Measurements from ENCODE around the gene KRTAP4-3.
"Not testable (repeated sequence)": the region's sequence is repeated elsewhere in the genome, so short reads cannot be mapped to it uniquely, and the experiment has no call there.

The KRTAP4-3 gene

GRCh38 chr17:41178843-41179616 is 11.0 kb upstream of the KRTAP4-3 start:
- Histone ChIP-seq H3K9ac (ENCODE audit: low read depth, low read length) (no peak overlapping the region), H3K4me3 (ENCODE audit: low read depth, low read length) (no peak overlapping the region), H3K4me1 (ENCODE audit: control insufficient read depth, insufficient read depth, low read length) (no peaks in the 10 kb centered on the region), H3K27me3 (ENCODE audit: control insufficient read depth, insufficient read depth, low read length) (no peaks in the 10 kb centered on the region), H3K9me3 (ENCODE audit: control insufficient read depth, insufficient read depth, low read length) (no peaks in the 10 kb centered on the region), H3K36me3 (ENCODE audit: control insufficient read depth, insufficient read depth, low read length) (no peaks in the 10 kb centered on the region)

- Histone ChIP-seq H3K27me3 (ENCODE audit: control insufficient read depth, insufficient read depth, low read length) (no peaks in the 10 kb centered on the region), H3K4me1 (ENCODE audit: control insufficient read depth, insufficient read depth, low read length) (no peaks in the 10 kb centered on the region), H3K4me3 (ENCODE audit: low read depth, low read length) (no peak overlapping the region), H3K9me3 (ENCODE audit: control insufficient read depth, insufficient read depth, low read length) (no peaks in the 10 kb centered on the region), H3K9ac (ENCODE audit: low read depth, low read length) (no peak overlapping the region), H3K36me3 (ENCODE audit: control insufficient read depth, insufficient read depth, low read length) (no peaks in the 10 kb centered on the region)
Measured at GRCh38 chr17:41178341-41178740, 10.3 kb upstream of the KRTAP4-3 start.

GRCh38 chr17:41177727-41178271 is 9.8 kb upstream of the KRTAP4-3 start, which contains the start of gene KRTAP4-2:
Gene KRTAP4-2, minus strand, starts transcription at chr17:41178221. Its CDS starts 57 bp downstream, at chr17:41178164.
- H3K9ac ChIP-seq (ENCODE audit: low read depth, low read length), result no peak within 1 kb of the TSS
- H3K36me3 ChIP-seq (ENCODE audit: control insufficient read depth, insufficient read depth, low read length), result no peaks in the 10 kb centered on the region
- no peak within 1 kb of the TSS for H3K4me3 ChIP-seq (ENCODE audit: low read depth, low read length)

GRCh38 chr17:41176744-41177387 is 8.8 kb upstream of the KRTAP4-3 start:
- H3K4me1 ChIP-seq (ENCODE audit: control insufficient read depth, insufficient read depth, low read length), result no peaks in the 10 kb centered on the region
- no peaks in the 10 kb centered on the region for H3K36me3 ChIP-seq (ENCODE audit: control insufficient read depth, insufficient read depth, low read length)
- H3K4me3 ChIP-seq (ENCODE audit: low read depth, low read length), result no peak overlapping the region
- no peaks in the 10 kb centered on the region for H3K27me3 ChIP-seq (ENCODE audit: control insufficient read depth, insufficient read depth, low read length)
- H3K9me3 ChIP-seq (ENCODE audit: control insufficient read depth, insufficient read depth, low read length), result no peaks in the 10 kb centered on the region
- no peak overlapping the region for H3K9ac ChIP-seq (ENCODE audit: low read depth, low read length)

More at GRCh38 chr17:41177727-41178271, 9.8 kb upstream of the KRTAP4-3 start, which contains the start of gene KRTAP4-2:
- no peaks in the 10 kb centered on the region for H3K4me1 ChIP-seq (ENCODE audit: control insufficient read depth, insufficient read depth, low read length)
- no peaks in the 10 kb centered on the region for H3K27me3 ChIP-seq (ENCODE audit: control insufficient read depth, insufficient read depth, low read length)
- H3K9me3 ChIP-seq (ENCODE audit: control insufficient read depth, insufficient read depth, low read length), result no peaks in the 10 kb centered on the region

- Histone ChIP-seq H3K4me1 (ENCODE audit: control insufficient read depth, insufficient read depth, low read length) (no peaks in the 10 kb centered on the region), H3K9ac (ENCODE audit: low read depth, low read length) (no peak overlapping the region), H3K9me3 (ENCODE audit: control insufficient read depth, insufficient read depth, low read length) (no peaks in the 10 kb centered on the region), H3K27me3 (ENCODE audit: control insufficient read depth, insufficient read depth, low read length) (no peaks in the 10 kb centered on the region), H3K36me3 (ENCODE audit: control insufficient read depth, insufficient read depth, low read length) (no peaks in the 10 kb centered on the region), H3K4me3 (ENCODE audit: low read depth, low read length) (no peak overlapping the region)
Measured at GRCh38 chr17:41171886-41172285, 3.9 kb upstream of the KRTAP4-3 start.

GRCh38 chr17:41167561-41167960 is 460 bp downstream of the KRTAP4-3 start:
- Histone ChIP-seq H3K27me3 (ENCODE audit: control insufficient read depth, insufficient read depth, low read length) (no peaks in the 10 kb centered on the region), H3K9me3 (ENCODE audit: control insufficient read depth, insufficient read depth, low read length) (no peaks in the 10 kb centered on the region), H3K4me3 (ENCODE audit: low read depth, low read length) (no peak overlapping the region), H3K9ac (ENCODE audit: low read depth, low read length) (no peak overlapping the region), H3K36me3 (ENCODE audit: control insufficient read depth, insufficient read depth, low read length) (no peaks in the 10 kb centered on the region), H3K4me1 (ENCODE audit: control insufficient read depth, insufficient read depth, low read length) (no peaks in the 10 kb centered on the region)

GRCh38 chr17:41163828-41164227 is 4.2 kb downstream of the KRTAP4-3 start:
- H3K36me3 ChIP-seq (ENCODE audit: control insufficient read depth, insufficient read depth, low read length), result no peaks in the 10 kb centered on the region
- no peaks in the 10 kb centered on the region for H3K9me3 ChIP-seq (ENCODE audit: control insufficient read depth, insufficient read depth, low read length)
- H3K4me3 ChIP-seq (ENCODE audit: low read depth, low read length), result no peak overlapping the region
- no peak overlapping the region for H3K9ac ChIP-seq (ENCODE audit: low read depth, low read length)
- no peaks in the 10 kb centered on the region for H3K4me1 ChIP-seq (ENCODE audit: control insufficient read depth, insufficient read depth, low read length)
- H3K27me3 ChIP-seq (ENCODE audit: control insufficient read depth, insufficient read depth, low read length), result no peaks in the 10 kb centered on the region

GRCh38 chr17:41160648-41161047 is 7.4 kb downstream of the KRTAP4-3 start, which contains the start of gene KRTAP4-4:
Gene KRTAP4-4, minus strand, starts transcription at chr17:41160748. Its CDS starts 57 bp downstream, at chr17:41160691.
- Histone ChIP-seq H3K4me3 (ENCODE audit: low read depth, low read length) (no peak within 1 kb of the TSS), H3K27me3 (ENCODE audit: control insufficient read depth, insufficient read depth, low read length) (no peaks in the 10 kb centered on the region)

GRCh38 chr17:41160190-41160589 is 7.8 kb downstream of the KRTAP4-3 start:
- H3K36me3 ChIP-seq (ENCODE audit: control insufficient read depth, insufficient read depth, low read length); H3K4me3 ChIP-seq (ENCODE audit: low read depth, low read length); H3K4me1 ChIP-seq (ENCODE audit: control insufficient read depth, insufficient read depth, low read length); H3K9ac ChIP-seq (ENCODE audit: low read depth, low read length); H3K27me3 ChIP-seq (ENCODE audit: control insufficient read depth, insufficient read depth, low read length); H3K9me3 ChIP-seq (ENCODE audit: control insufficient read depth, insufficient read depth, low read length): not testable (repeated sequence)

More at GRCh38 chr17:41160648-41161047, 7.4 kb downstream of the KRTAP4-3 start, which contains the start of gene KRTAP4-4:
- H3K9ac ChIP-seq (ENCODE audit: low read depth, low read length), result no peak within 1 kb of the TSS
- H3K36me3 ChIP-seq (ENCODE audit: control insufficient read depth, insufficient read depth, low read length), result no peaks in the 10 kb centered on the region
- no peaks in the 10 kb centered on the region for H3K9me3 ChIP-seq (ENCODE audit: control insufficient read depth, insufficient read depth, low read length)
- no peaks in the 10 kb centered on the region for H3K4me1 ChIP-seq (ENCODE audit: control insufficient read depth, insufficient read depth, low read length)

- Histone ChIP-seq H3K4me3 (ENCODE audit: low read depth, low read length) (no peak overlapping the region), H3K9ac (ENCODE audit: low read depth, low read length) (no peak overlapping the region), H3K27me3 (ENCODE audit: control insufficient read depth, insufficient read depth, low read length) (no peaks in the 10 kb centered on the region), H3K9me3 (ENCODE audit: control insufficient read depth, insufficient read depth, low read length) (no peaks in the 10 kb centered on the region), H3K36me3 (ENCODE audit: control insufficient read depth, insufficient read depth, low read length) (no peaks in the 10 kb centered on the region), H3K4me1 (ENCODE audit: control insufficient read depth, insufficient read depth, low read length) (no peaks in the 10 kb centered on the region)
Measured at GRCh38 chr17:41153856-41154255, 14.2 kb downstream of the KRTAP4-3 start.

GRCh38 chr17:41151525-41151924 is 16.5 kb downstream of the KRTAP4-3 start:
- Histone ChIP-seq H3K27me3 (ENCODE audit: control insufficient read depth, insufficient read depth, low read length) (no peaks in the 10 kb centered on the region), H3K9me3 (ENCODE audit: control insufficient read depth, insufficient read depth, low read length) (no peaks in the 10 kb centered on the region), H3K4me1 (ENCODE audit: control insufficient read depth, insufficient read depth, low read length) (no peaks in the 10 kb centered on the region), H3K36me3 (ENCODE audit: control insufficient read depth, insufficient read depth, low read length) (no peaks in the 10 kb centered on the region), H3K9ac (ENCODE audit: low read depth, low read length) (no peak overlapping the region), H3K4me3 (ENCODE audit: low read depth, low read length) (no peak overlapping the region)

Measured in iPS-15b (cell line).